GDM1 (cell line): ENCODE results near the gene CPA3.

ENCODE experiments used
- DNase-seq: peaks from one replicate; lab custom pipeline; 2025; lab: John Stamatoyannopoulos, UW

Gene CPA3

GRCh38 chr3:148916132-148916531 is 51.0 kb downstream of the CPA3 start:
- DNase-seq, result no peak

GRCh38 chr3:148922467-148922866 is 57.4 kb downstream of the CPA3 start:
- DNase-seq, result no peak

GRCh38 chr3:148923592-148923991 is 58.5 kb downstream of the CPA3 start:
- DNase-seq, result no peak

GRCh38 chr3:148924562-148924961 is 59.5 kb downstream of the CPA3 start:
- DNase-seq, result no peak

- DNase-seq, result no peak
These were observed 60.7 kb downstream of the CPA3 start for GRCh38 chr3:148925845-148926244.

GRCh38 chr3:148930752-148931151 is 65.7 kb downstream of the CPA3 start:
- DNase-seq, result no peak

- DNase-seq, result no peak
These were observed 66.5 kb downstream of the CPA3 start for GRCh38 chr3:148931574-148931973.

GRCh38 chr3:148932972-148933371 is 67.9 kb downstream of the CPA3 start:
- DNase-seq, result no peak

- DNase-seq, result no peak
These were observed 72.6 kb downstream of the CPA3 start for GRCh38 chr3:148937467-148938255.

GRCh38 chr3:148938306-148938705 is 73.2 kb downstream of the CPA3 start:
- DNase-seq, result no peak

- no peak for DNase-seq
These were observed 73.8 kb downstream of the CPA3 start for GRCh38 chr3:148938936-148939335.

GRCh38 chr3:148940983-148941382 is 75.9 kb downstream of the CPA3 start:
- no peak for DNase-seq

- peak; percentile 17 for DNase-seq
These were observed 78.6 kb downstream of the CPA3 start for GRCh38 chr3:148943506-148944205.

GRCh38 chr3:148945116-148945515 is 80.0 kb downstream of the CPA3 start:
- DNase-seq, result no peak
